ENCODE results near the gene HS1BP3. TPM values are rescaled to one million over a fixed set of nuclear protein-coding genes. Genes with fewer than 3 reads are reported as not detected.
A peak's percentile ranks its signal among the peaks of the same experiment; 100 is the strongest.

HS1BP3 gene
- total and polyA plus RNA-seq, 10 donors, result 8.8 to 38.0 (median 25.9) TPM

- Histone ChIP-seq H3K4me1 (peaks cover 20 to 37% (median 33%) of the 10 kb centered on the region in 6 donors), H3K27me3 (replicated peaks in 1 of 7) (peaks cover 0 to 5% (median 0%) of the 10 kb centered on the region in 7 donors), H3K9me3 (no peaks in the 10 kb centered on the region), H3K4me3 (no peak overlapping the region), H3K27ac (no peak overlapping the region), H3K36me3 (no peaks in the 10 kb centered on the region)
- intact Hi-C loops (cut with DNase I; ENCODE audit: low total_unique reads), result no loop called here
- WGBS, 5 donors, result 75 to 94% (median 91%) methylated on average over 11 of the region's 11 CpGs
- TF ChIP-seq CTCF (IDR thresholded peaks at IDR 0.05 in 8 of 11, conservative IDR thresholded peaks at IDR 0.05 in 3 of 11) (no peak), POLR2AphosphoS5 (IDR thresholded peaks at IDR 0.05) (no peak), POLR2A (IDR thresholded peaks at IDR 0.05) (no peak)
- DNase-seq, result peak; percentile 78
Observed at GRCh38 chr2:20652673-20653575, 2.0 kb upstream of the HS1BP3 start.

- Histone ChIP-seq H3K36me3 (peaks cover 0 to 5% (median 0%) of the 10 kb centered on the region in 6 donors), H3K27ac (peak overlapping the region in 1 of 8 donors; percentile 94), H3K4me1 (peaks cover 20 to 44% (median 36%) of the 10 kb centered on the region in 6 donors), H3K9me3 (no peaks in the 10 kb centered on the region), H3K4me3 (no peak overlapping the region), H3K27me3 (replicated peaks in 1 of 7) (no peaks in the 10 kb centered on the region)
- intact Hi-C loops (cut with DNase I; ENCODE audit: low total_unique reads), result no loop called here
- TF ChIP-seq CTCF (IDR thresholded peaks at IDR 0.05 in 8 of 11, conservative IDR thresholded peaks at IDR 0.05 in 3 of 11), result no peak
- no peak for TF ChIP-seq POLR2AphosphoS5 (IDR thresholded peaks at IDR 0.05)
- no peak for TF ChIP-seq POLR2A (IDR thresholded peaks at IDR 0.05)
- peak; percentile 71 for DNase-seq
- 95 to 98% (median 96%) methylated on average over 7 of the region's 7 CpGs for WGBS, 5 donors
Observed at GRCh38 chr2:20652141-20652540, 1.2 kb upstream of the HS1BP3 start.

GRCh38 chr2:20651731-20652099 is 817 bp upstream of the HS1BP3 start:
- WGBS, 5 donors, result 75 to 80% (median 79%) methylated on average over 7 of the region's 7 CpGs
- H3K4me3 ChIP-seq, result peak overlapping the region in 7 of 8 donors; percentile 65 to 84 (median 74)
- TF ChIP-seq POLR2AphosphoS5 (IDR thresholded peaks at IDR 0.05) (no peak), POLR2A (IDR thresholded peaks at IDR 0.05) (no peak), CTCF (IDR thresholded peaks at IDR 0.05 in 8 of 11, conservative IDR thresholded peaks at IDR 0.05 in 3 of 11) (no peak)
- DNase-seq, result no peak
- peaks cover 0 to 6% (median 0%) of the 10 kb centered on the region in 6 donors for H3K36me3 ChIP-seq
- H3K27me3 ChIP-seq (replicated peaks in 1 of 7), result no peaks in the 10 kb centered on the region
- no peaks in the 10 kb centered on the region for H3K9me3 ChIP-seq
- H3K4me1 ChIP-seq, result peaks cover 20 to 44% (median 36%) of the 10 kb centered on the region in 6 donors
- intact Hi-C loops (cut with DNase I; ENCODE audit: low total_unique reads), result no loop called here
- peak overlapping the region; percentile 85 to 95 (median 90) for H3K27ac ChIP-seq

GRCh38 chr2:20650393-20650876 is 463 bp downstream of the HS1BP3 start:
- H3K27ac ChIP-seq, result peak overlapping the region; percentile 85 to 95 (median 90)
- H3K4me1 ChIP-seq, result peaks cover 20 to 44% (median 36%) of the 10 kb centered on the region in 6 donors
- DNase-seq, result no peak
- TF ChIP-seq POLR2AphosphoS5 (IDR thresholded peaks at IDR 0.05), result no peak
- no peak for TF ChIP-seq CTCF (IDR thresholded peaks at IDR 0.05 in 8 of 11, conservative IDR thresholded peaks at IDR 0.05 in 3 of 11)
- no peak for TF ChIP-seq POLR2A (IDR thresholded peaks at IDR 0.05)
- no peaks in the 10 kb centered on the region for H3K27me3 ChIP-seq (replicated peaks in 1 of 7)
- H3K9me3 ChIP-seq, result no peaks in the 10 kb centered on the region
- peaks cover 0 to 18% (median 2%) of the 10 kb centered on the region in 6 donors for H3K36me3 ChIP-seq
- WGBS, 5 donors, result 10 to 17% (median 11%) methylated on average over 11 to 19 of the region's 19 CpGs
- H3K4me3 ChIP-seq, result peak overlapping the region; percentile 65 to 84 (median 75)
- intact Hi-C loops (cut with DNase I; ENCODE audit: low total_unique reads), result no loop called here

Measured in spleen (tissue), 11 donors.